HT1080 (cell line): Measurements from ENCODE around the gene AFG3L2. TPM values are rescaled to one million over a fixed set of nuclear protein-coding genes. Genes with fewer than 3 reads are reported as not detected.
"Not testable (repeated sequence)": the region's sequence is repeated elsewhere in the genome, so short reads cannot be mapped to it uniquely, and the experiment has no call there.

Experiments
- DNase-seq: peaks from one replicate; pipeline ENCODE4 v3.0.0-alpha.2; 2015; ENCODE audit warnings: low read depth
- polyA plus RNA-seq, 2 experiments: library from polyadenylated mRNA; depleted of rRNA; stranded (reverse); fragments of >200 nt; gene quantifications; 2 replicates each; pipeline ENCODE4 v1.2.3, GENCODE V29; 2015
- total RNA-seq: library from RNA; depleted of rRNA; stranded (reverse); fragments of >200 nt; shearing (Covaris generic); gene quantifications from 2 replicates; pipeline ENCODE4 v1.2.3, GENCODE V29; 2014; rRNA removed

AFG3L2 gene
- total RNA-seq = 71.5 and 75.6 TPM in 2 replicates
- polyA plus RNA-seq (2015; cell fraction: cytosol; rRNA removed) = 45.8 and 54.4 TPM in 2 replicates
- polyA plus RNA-seq (2015; cell fraction: nucleus; rRNA removed) = 53.6 and 57.5 TPM in 2 replicates

DNA sequence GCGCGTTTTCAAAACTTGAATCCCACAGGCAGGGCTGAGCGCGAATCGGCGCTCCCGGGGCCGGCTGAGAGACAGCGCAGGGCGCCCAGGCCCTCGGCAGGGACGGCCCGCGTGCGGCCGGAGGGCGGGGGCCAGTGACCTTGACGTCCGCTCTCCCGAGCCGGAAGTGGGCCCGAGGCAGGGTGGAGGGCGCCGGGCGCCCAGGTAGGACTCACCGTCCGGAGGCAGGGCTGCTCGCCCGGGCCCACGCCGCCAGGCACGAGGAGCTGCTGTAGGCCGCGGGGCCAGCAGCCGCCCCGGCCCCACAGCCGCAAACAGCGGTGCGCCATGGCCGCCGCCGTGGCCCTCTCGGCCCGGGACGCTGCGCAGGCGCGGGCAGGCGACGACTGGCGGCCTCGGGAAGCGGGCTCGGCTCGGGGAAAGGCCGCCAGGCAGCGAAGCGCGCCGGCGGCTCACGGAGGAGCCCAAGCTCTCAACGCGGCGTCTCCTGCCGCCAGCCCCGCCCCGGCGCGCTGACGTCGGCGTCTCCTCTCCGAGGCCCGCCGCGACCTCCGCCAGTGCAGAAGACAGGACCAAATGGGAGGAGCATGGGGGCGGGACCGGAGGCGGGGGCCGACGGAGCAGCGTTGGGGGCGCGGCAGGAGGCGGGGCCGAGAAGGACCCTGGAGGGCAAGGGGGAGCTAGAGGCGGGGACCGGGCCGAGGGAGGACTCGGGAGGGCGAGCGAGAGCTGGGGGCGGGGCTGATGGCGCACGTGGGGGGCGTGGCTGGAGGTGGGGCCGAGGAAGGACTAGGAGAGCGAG, at the start of gene AFG3L2:
TSS of gene AFG3L2 (minus strand) at position 474 of the 802 bp plus-strand sequence. CDS start at position 329, 145 bp downstream.
- peak; percentile 94 for DNase-seq

DNA sequence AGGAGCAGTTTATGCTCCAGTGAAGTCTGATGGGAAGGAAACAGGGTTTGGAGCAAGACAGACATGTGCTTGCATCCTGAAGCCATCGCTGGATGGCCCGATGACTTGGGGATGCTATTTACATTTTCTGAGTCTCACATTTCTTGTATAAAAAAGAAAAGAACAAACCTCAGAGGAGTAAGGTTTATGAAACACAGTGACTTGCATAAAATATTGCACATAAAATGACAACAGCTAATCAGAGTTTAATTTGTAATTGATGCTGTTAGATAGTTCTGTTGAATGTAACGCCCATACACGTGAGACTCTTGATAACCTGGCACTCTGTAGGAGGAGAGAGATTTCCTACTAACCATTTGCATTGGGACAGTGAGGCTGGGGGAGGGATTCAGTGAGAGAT, 47.2 kb upstream of the AFG3L2 start:
- no peak for DNase-seq

DNA sequence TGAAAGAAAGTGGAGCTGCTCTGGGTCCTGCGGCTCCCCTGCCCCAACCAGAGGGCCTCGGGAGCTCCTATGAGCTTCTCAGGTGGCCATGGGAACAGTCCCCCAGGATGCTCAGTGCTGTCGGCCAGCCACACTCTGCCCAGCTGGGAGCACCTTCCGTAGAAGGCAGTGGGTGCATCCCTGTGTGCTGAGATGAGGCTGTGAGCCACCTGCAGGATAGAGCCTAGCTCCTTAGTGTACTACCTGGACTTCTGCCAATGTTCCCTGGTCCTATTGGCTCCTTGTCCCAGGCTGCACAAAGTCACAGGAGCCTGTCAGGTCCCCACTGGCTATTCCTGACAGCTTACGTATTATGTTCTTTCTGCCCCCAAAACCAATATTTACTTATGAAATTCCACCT, 46.8 kb upstream of the AFG3L2 start:
- DNase-seq = no peak

DNA sequence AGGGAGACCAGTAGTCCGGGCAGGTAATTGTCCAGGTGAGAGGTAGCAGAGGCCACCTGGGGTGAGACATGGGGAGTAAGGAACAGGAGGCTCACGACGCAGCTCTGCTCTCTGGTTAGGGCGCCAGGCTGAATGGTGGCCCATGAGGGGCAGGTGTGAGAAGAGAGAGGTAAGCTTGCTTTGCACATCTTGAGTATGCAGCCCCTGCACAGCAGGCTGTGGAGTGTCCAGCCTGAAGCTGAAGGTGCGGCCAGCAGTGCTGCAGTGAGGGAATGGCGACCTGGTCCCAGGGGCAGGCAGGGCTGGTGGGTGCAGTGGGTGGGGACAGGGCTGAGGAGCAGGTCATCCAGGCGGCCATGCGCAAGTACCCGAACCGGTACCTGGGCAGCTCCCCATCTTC, 46.4 kb upstream of the AFG3L2 start:
- no peak for DNase-seq

DNA sequence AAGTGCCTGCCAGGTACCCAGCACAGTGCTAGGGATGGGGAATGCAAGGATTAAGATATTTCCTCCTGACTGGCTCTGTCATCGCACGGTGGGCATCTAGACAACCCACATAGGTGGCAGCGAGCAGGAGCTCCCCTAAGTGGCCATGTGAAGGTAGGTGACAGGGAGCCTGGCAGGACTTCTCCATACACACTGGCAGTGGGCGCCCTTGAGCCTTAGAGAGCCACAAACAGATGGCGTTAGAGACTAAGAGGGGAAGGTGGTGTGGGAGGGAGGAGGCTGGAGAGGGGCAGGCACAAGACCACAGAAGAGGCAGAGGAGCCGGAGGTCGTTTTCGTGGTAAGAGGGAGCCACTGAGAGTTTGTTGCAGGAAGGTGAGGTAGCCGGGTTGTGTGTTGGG, 45.9 kb upstream of the AFG3L2 start:
- DNase-seq = peak; percentile 35

DNA sequence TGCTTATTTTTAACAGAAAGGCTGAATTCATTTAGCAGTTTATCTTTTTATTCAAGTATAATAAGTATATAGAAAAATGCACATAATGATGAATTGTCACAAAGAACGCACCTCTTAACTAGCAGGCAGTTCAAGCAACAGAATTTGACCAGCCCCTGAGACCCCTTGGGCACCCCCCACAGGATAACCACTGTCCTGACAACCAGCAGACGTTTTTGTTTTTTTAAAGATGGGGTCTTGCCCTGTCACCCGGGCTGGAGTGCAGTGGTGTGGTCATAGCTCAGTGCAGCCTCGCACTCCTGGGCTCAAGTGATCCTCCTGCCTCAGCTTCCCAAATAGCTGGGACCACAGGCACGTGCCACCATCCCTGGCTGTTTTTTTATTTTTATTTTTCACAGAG, 44.7 kb upstream of the AFG3L2 start:
- DNase-seq = no peak

DNA sequence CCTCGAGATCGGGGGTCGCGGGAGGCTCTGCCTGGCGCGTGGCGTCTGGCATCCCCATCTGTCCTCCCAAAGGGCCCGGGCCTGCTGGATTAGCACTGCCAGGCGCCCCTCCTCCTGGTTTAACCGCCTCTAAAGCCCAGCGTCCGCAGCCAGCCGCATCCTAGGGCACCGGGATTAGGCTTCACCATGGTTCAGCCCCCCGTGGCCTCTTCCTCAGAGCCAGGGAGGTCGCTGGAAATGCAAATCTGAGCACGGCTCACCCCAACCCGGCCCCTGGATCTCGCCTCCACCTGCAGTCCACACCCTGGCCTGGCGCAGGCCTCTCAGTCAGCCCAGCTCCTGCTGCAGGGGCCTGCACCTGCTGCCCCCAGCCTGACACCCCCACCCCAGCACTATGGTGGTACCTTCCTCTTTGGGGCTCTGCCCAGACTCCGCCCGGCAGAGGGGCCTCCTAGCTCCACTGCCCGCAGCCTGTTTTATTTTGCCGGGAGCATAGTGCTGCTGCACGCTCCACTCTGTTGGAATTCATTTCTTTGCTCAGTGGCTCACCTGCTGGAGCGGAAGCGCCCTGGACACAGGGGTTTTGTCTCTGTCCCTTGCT, 43.9 kb upstream of the AFG3L2 start:
- DNase-seq = no peak

DNA sequence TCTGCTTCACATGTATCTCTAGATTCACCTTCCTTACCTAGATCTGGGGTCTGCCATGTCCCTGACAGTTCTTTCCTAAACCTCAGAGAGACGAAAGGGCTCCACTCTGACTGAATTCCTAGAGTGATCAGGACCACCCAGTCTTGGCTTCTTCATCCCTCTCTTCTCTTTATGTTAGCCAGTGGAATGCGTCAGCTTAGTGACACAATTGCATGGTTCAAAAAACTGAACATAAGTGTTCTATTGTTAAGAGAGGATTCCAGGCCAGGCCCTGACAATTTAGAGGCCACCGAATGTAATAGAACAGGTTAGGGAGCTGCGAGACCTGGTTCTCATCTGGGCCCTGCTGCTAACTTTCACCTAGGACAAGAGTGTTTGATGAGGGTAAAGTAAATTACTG, 40.7 kb upstream of the AFG3L2 start:
- no peak for DNase-seq

DNA sequence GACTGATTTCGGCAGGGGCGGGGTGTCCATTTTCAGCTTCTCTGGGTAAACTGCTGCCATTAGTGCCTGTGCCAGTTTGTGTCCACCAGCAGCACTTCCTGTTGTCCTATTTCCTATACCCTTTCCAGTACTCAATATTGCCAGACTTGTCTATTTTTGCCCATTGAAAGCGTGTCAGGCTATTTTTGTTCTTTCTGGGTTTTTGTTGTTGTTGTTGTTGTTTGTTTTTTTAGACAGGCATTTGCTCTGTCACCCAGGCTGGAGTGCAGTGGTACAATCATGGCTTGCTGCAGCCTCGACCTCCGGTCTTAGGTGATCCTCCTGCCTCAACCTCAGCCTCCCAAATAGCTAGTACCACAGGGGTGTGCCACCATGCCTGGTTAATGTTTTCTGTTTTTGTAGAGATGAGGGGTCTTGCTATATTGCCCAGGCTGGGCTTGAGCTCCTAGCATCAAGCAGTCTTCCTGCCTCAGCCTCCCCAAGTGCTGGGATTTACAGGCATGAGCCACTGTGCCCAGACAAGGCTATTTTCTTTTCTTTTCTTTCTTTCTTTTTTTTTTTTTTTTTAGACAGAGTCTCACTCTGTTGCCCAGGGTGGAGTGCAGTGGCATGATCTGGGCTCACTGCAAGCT, 39.2 kb upstream of the AFG3L2 start:
- DNase-seq = no peak

DNA sequence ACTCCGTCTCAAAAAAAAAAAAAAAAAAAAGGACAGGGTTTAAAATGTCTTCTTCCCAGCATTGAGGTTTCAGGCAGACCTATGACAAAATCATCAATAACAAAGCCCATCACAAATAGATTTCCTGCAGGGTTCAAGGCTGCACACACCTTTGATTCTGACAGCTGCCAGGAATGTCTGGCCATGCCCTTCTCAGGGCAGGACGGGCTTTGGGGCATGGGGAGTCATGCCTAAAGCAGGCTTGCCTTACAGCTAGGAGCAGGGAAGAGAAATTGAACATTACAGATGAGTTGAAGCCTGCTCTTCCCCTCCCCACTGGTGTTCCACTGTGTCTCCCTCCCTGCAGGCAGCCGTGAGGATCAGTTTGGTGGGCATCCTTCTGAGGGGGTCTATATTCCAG, 34.4 kb upstream of the AFG3L2 start:
- DNase-seq = no peak

DNA sequence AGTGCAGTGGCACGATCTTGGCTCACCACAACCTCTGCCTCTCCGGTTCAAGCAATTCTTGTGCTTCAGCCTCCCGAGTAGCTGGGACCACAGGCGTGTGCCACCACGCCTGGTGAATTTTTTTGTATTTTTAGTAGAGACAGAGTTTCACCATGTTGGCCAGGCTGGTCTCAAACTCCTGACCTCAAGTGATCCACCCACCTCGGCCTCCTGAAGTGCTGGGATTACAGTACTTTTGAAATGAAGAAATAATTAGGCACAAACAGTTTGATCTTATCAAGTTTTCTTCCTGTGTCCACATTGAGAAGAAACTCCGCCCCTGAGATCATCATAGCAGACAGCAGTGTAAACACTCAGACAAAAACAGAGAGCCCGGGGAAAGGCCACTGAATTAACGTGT, 33.7 kb upstream of the AFG3L2 start:
- not testable (repeated sequence) for DNase-seq

DNA sequence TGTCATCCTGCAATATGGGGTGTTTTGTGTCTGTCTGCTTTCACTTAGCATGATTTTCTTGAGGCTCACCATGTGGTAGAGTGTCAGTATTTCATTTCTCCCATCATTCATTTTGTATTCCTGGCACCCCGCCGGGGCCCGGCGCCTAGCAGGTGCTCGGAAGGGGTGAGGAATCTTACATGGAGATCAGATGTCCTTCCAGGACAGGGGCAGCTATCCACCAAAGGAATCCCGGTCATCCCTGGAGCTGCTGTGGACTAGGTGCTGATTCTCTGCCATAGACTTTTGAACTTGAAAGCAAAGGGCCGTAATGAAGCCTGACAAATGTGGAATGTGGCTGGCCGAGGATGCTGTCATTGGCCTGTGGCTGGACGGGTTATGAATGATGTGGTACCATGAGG, 33.1 kb upstream of the AFG3L2 start:
- no peak for DNase-seq

DNA sequence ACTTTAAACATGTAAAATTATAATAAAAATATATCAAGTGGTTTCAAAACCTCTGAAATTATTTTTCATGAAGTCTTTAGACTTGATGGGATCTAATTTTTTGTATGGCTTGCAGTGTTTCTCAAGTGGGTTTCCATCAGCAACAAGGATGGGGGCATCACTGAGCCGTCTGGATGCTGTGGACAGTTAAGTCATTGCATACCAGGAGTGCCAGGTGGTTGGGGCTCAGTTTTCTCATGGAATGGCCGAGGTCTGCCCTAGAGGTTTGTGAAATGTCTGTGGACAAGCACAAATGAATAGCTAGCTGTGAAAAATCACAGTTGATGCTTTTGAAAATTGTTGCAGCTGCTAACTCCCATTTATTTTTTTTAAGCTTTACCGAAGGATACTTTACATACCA, 32.4 kb upstream of the AFG3L2 start:
- DNase-seq = no peak

DNA sequence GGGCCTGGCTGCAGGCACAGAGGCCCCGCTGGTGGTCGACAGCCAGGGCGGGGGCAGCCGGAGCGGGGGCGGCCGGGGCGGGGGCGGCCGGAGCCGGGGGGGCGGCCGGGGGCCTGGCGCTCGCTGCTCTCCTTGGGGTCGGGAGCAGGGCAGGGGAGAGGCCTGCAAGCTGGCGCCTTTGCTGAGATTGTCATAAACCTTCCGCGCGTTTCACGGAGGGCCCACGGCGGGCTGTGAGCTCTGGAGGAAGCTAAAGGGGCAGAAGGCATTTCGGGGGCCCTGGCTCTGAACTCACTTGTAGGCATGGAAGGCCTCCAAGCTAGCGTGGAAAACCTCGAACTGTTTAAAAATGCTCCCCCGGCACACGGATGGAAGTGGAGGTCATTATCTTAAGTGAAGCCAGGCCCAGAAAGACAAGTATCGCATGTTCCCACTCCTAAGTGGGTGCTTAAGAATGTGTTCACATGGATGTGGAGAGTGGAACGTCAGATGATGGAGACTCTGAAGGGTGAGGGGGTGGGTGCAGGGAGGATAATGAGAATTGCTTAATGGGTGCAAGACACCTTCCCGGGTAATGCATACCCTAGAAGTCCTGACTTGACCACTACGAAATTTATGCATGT, 31.3 kb upstream of the AFG3L2 start:
- DNase-seq = no peak

DNA sequence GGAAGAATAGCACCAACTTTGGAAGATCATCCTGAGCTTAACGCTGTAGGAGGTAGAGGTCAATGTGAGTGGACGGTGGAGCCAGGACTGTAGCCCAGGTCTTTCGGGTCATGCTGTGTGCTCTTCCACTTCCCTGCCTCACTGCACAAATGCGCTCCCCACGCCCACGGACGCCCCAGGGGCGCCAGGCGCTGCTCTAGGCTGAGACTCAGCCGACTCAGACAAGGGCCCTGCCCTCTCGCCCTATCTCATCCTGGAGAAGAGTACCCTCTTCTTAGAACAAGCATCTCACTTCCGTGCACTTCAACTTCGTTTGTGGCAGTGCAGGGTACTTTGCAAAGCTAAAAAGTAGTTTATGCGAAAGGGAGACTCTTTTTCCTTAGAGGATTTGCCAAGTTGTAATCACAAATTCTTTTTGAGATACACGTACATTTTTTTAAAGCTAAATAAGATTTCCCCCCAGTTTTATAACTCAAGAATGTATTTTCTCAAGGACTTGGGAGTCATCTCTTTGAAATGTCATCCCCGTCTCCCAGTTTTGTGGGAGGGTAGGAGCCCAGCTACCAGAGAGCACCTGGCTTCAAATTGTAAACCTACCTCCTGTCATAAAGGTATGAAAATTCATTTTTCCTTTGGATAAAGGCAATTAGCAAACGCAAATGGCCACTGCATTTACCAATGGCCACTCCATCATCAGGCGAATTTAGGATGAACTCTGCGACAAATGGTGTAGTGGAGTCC, 29.5 kb upstream of the AFG3L2 start:
- DNase-seq = no peak

DNA sequence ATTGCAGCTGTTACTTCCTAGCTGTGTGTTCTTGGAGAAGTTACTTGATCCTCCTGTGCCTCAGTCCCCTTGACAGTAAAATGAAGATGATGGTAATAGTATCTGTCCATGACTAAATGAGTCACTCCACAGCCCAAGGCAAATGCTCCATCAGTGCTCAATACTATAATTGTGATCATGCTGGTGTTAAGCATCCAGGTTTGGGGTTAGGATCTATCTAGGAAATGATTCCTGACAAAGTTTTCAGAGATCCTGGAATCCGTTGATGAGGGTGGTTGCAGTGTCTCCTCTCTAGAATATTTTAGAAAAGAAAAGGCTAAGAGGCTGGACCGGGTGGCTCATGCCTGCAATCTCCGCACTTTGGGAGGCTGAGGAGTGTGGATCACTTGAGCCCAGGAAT, 28.0 kb upstream of the AFG3L2 start:
- DNase-seq = no peak

DNA sequence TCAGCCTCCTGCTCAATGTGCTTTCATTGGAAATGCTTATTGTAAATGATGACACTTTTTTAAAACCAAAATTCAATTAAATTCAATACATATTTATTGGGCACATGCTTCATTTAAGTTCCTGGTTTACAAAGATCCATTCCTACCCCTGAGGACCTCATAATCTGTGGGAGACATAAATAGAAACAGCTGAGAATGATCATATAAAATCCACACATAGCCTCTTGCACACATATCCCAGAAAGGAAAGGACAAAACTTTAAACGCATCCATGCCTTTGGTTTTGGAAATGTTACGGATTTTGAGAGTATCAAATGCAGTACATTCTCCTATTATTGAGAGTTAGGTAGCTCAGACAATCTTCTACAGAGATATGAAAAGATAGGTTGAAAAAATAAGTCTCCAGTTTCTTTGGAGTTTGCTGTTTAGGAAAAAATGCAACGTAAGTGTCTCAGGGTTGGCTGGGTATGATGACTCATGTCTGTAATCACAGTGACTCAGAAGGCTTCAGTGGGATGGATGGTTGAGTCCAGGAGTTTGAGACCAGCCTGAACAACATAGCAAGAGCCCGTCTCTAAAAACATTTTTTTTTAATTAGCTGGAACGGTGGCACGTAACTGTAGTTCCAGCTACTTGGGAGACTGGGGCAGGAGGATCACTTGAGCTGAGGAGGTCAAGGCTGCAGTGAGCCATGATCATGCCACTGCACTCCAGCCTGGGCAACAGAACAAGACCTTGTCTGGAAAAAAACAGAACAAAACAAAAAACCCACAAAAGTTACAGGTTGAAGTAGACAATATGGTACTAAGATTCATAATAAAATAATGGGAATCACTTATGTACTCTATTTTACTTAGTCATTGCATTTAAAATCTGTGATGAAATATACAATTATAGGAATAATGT, 26.8 kb upstream of the AFG3L2 start:
- DNase-seq = peak; percentile 90

DNA sequence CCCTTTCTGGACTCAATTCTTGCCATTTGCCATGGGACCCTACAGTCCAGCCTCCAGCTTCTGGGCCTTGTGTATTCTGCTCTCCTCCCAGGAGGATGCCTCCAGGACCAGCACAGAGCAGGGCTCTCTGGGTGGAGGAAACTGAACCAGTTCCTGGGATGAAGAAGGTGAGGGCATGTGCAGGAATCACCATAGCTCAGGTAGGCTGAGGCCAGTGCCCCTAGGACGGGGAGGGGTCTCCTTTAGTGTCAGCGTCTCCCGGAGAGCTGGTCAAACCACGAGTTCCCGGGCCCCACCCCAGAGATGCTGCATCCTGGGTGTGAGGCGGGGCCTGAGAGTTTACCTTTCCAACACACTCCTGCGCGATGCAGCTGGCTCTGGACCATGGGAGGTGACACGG, 24.9 kb upstream of the AFG3L2 start:
- no peak for DNase-seq

DNA sequence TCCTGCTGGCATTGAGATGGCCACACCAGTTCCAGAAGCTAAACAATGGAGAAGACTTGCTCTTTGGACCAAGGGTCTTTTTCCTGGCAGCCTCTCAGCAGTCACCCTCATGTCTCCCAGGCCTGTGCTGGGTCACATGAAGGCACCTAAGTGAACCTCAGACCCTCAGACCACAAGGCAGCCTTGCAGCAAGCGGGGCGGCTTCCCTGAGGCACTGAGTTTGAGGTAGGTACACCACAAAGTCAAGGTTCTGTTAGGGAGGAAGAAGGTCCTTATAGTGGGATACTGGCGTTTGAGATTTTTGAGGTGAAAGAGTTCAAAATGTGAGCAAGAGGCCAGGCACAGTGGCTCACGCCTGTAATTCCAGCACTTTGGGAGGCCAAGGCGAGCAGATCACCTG, 22.2 kb upstream of the AFG3L2 start:
- DNase-seq = no peak

DNA sequence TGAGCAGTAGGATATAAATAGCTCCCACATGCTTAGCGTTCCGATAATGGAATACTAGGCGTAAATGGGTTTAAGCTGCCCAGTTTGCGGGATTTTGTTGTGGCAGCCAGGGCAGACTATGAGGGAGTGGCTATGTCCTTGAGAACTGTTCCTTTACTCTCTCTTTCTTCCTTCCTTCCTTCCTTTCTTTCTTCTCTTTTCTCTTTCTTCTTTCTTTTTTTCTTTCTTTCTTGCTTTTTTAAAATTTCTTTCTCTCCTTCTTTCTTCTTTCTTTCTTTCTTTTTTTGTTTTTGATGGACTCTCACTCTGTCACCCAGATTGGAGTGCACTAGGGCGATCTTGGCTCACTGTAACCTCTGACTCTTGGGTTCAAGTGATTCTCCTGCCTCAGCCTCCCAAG, 21.6 kb upstream of the AFG3L2 start:
- no peak for DNase-seq
